Mesenchymal stem cell (in vitro differentiated cells and primary cell): ENCODE data around the gene RNF152.

Source experiments
- DNase-seq: peaks from one replicate; pipeline ENCODE4 v3.0.0-alpha.2; 2013
- H2AFZ ChIP-seq: one replicate; pipeline ENCODE4 v1.6.1; 2013; ENCODE audit warnings: low read depth, mild to moderate bottlenecking, control low read depth, inconsistent platforms, low read length, moderate library complexity
- H2AK5ac ChIP-seq: 2 replicates; pipeline ENCODE4 v1.6.1; 2013; ENCODE audit warnings: low read length, moderate library complexity, mild to moderate bottlenecking, inconsistent platforms; ENCODE audit not compliant: severe bottlenecking
- H2BK120ac ChIP-seq: one replicate; pipeline ENCODE4 v1.6.1; 2013; ENCODE audit warnings: low read depth, mild to moderate bottlenecking, inconsistent platforms, low read length, moderate library complexity
- H2BK12ac ChIP-seq, 2 experiments: one replicate each; pipeline ENCODE4 v1.6.1; 2013; ENCODE audit warnings: inconsistent platforms in 2 of 2, low read length in 2 of 2, mild to moderate bottlenecking in 2 of 2, moderate library complexity in 2 of 2, control low read depth in 1 of 2
- H2BK15ac ChIP-seq: one replicate; pipeline ENCODE4 v1.6.1; 2013; ENCODE audit warnings: mild to moderate bottlenecking, low read depth, inconsistent platforms; ENCODE audit not compliant: poor library complexity, severe bottlenecking
- H2BK5ac ChIP-seq: 2 replicates; pipeline ENCODE4 v1.6.1; 2013; ENCODE audit warnings: low read depth, mild to moderate bottlenecking, low read length, control low read depth, inconsistent platforms; ENCODE audit not compliant: poor library complexity, severe bottlenecking
- H3K14ac ChIP-seq, 2 experiments: one replicate each; pipeline ENCODE4 v1.6.1; 2013; ENCODE audit warnings: inconsistent platforms in 2 of 2, low read length in 2 of 2, control low read depth in 1 of 2, mild to moderate bottlenecking in 1 of 2, moderate library complexity in 1 of 2
- H3K18ac ChIP-seq, 2 experiments: one replicate each; pipeline ENCODE4 v1.6.1; 2013; ENCODE audit warnings: inconsistent platforms in 2 of 2, low read length in 2 of 2, control low read depth in 1 of 2, low read depth in 1 of 2, mild to moderate bottlenecking in 1 of 2
- H3K23ac ChIP-seq, 2 experiments: one replicate each; pipeline ENCODE4 v1.6.1; 2013; ENCODE audit warnings: inconsistent platforms in 2 of 2, low read length in 2 of 2, mild to moderate bottlenecking in 2 of 2, moderate library complexity in 2 of 2, control low read depth in 1 of 2
- H3K27ac ChIP-seq: 2 replicates; pipeline ENCODE4 v1.5.1; 2013; ENCODE audit warnings: mild to moderate bottlenecking, moderate library complexity, low read length, control low read depth, inconsistent platforms; ENCODE audit not compliant: poor library complexity, severe bottlenecking
- H3K27me3 ChIP-seq, 2 experiments: 2 replicates each; pipeline versions ENCODE4 v1.6.1 to v1.7.0; 2013; ENCODE audit warnings: low read length in 2 of 2, mild to moderate bottlenecking in 2 of 2, moderate library complexity in 2 of 2, control low read depth in 1 of 2, inconsistent platforms in 1 of 2; ENCODE audit not compliant: control insufficient read depth in 1 of 2, insufficient read depth in 1 of 2
- H3K36me3 ChIP-seq, 2 experiments: 2 replicates each; pipeline versions ENCODE4 v1.6.1 to v1.7.0; 2013; ENCODE audit warnings: low read length in 2 of 2, control low read depth in 1 of 2, inconsistent platforms in 1 of 2, low read depth in 1 of 2, mild to moderate bottlenecking in 1 of 2; ENCODE audit not compliant: insufficient read depth in 2 of 2, control insufficient read depth in 1 of 2
- H3K4ac ChIP-seq, 2 experiments: one replicate each; pipeline ENCODE4 v1.6.1; 2013; ENCODE audit warnings: inconsistent platforms in 2 of 2, low read length in 2 of 2, mild to moderate bottlenecking in 2 of 2, moderate library complexity in 2 of 2, control low read depth in 1 of 2, low read depth in 1 of 2
- H3K4me1 ChIP-seq: 2 replicates; pipeline ENCODE4 v1.6.1; 2013; ENCODE audit warnings: low read depth, low read length, control low read depth; ENCODE audit not compliant: control insufficient read depth, insufficient read depth
- H3K4me2 ChIP-seq: 2 replicates; pipeline ENCODE4 v1.6.1; 2013; ENCODE audit warnings: low read length, mild to moderate bottlenecking, inconsistent platforms; ENCODE audit not compliant: poor library complexity, severe bottlenecking
- H3K4me3 ChIP-seq, 2 experiments: 2 replicates each; pipeline versions ENCODE4 v1.5.1 to v1.7.0; 2013; ENCODE audit warnings: low read length in 2 of 2, mild to moderate bottlenecking in 2 of 2, control low read depth in 1 of 2, low read depth in 1 of 2; ENCODE audit not compliant: insufficient read depth in 1 of 2
- H3K79me1 ChIP-seq: replicated peaks from 2 replicates; pipeline ENCODE4 v1.6.1; 2013; ENCODE audit warnings: mild to moderate bottlenecking, control low read depth, low read length, inconsistent platforms; ENCODE audit not compliant: poor library complexity, severe bottlenecking
- H3K9ac ChIP-seq: 2 replicates; pipeline ENCODE4 v1.7.0; 2013; ENCODE audit warnings: mild to moderate bottlenecking, low read length, moderate library complexity
- H3K9me3 ChIP-seq: 2 replicates; pipeline ENCODE4 v1.7.0; 2013; ENCODE audit warnings: mild to moderate bottlenecking, low read length; ENCODE audit not compliant: control insufficient read depth
- H4K8ac ChIP-seq: one replicate; pipeline ENCODE4 v1.6.1; 2013; ENCODE audit warnings: inconsistent platforms, mild to moderate bottlenecking, low read length, moderate library complexity
- H4K91ac ChIP-seq: one replicate; pipeline ENCODE4 v1.6.1; 2013; ENCODE audit warnings: mild to moderate bottlenecking, low read length, inconsistent platforms
- WGBS: methylation state at CpG from one replicate; pipeline ENCODE4 v1.1.7; 2013; ENCODE audit warnings: mixed read lengths; 5-methylcytosine and 5-hydroxymethylcytosine counted together

RNF152 gene

DNA sequence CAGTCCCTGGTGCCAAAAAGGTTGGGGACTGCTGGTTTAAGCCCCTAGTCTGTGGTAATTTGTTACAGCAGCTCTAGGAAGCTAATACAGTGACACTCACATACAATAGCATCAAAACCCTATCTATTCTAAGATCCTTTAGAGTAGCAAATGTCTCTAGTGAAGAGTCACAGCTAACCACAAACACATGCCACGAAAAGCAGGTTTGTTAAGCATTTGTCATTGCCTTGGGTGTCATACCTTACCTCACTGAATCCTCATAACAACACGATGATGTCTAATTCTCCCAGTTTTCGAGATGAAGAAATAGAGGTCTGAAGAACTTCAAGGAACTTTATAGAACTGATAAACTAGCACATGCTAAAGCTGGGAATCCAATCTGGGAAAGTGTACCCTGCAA lies 29.6 kb upstream of the RNF152 start:
- H3K14ac ChIP-seq: no peak overlapping the region
- H2AK5ac ChIP-seq: no peak overlapping the region
- H3K79me1 ChIP-seq: no peaks in the 10 kb centered on the region
- H2BK15ac ChIP-seq: no peak overlapping the region
- 92% methylated on average over 3 of the region's 3 CpGs for WGBS
- no peak overlapping the region for H2AFZ ChIP-seq
- no peaks in the 10 kb centered on the region for H3K9me3 ChIP-seq
- H3K4me3 ChIP-seq: no peak overlapping the region
- H3K18ac ChIP-seq: no peak overlapping the region
- DNase-seq: no peak
- no peak overlapping the region for H2BK12ac ChIP-seq
- H3K27ac ChIP-seq: no peak overlapping the region
- H3K4me2 ChIP-seq: no peak overlapping the region
- no peak overlapping the region for H2BK120ac ChIP-seq
- no peak overlapping the region for H2BK5ac ChIP-seq
- no peaks in the 10 kb centered on the region for H3K4me1 ChIP-seq
- H3K4ac ChIP-seq: no peak overlapping the region
- no peaks in the 10 kb centered on the region for H3K27me3 ChIP-seq
- H3K9ac ChIP-seq: no peak overlapping the region
- H4K8ac ChIP-seq: no peak overlapping the region
- H3K23ac ChIP-seq: no peak overlapping the region
- no peak overlapping the region for H4K91ac ChIP-seq
- no peaks in the 10 kb centered on the region for H3K36me3 ChIP-seq

DNA sequence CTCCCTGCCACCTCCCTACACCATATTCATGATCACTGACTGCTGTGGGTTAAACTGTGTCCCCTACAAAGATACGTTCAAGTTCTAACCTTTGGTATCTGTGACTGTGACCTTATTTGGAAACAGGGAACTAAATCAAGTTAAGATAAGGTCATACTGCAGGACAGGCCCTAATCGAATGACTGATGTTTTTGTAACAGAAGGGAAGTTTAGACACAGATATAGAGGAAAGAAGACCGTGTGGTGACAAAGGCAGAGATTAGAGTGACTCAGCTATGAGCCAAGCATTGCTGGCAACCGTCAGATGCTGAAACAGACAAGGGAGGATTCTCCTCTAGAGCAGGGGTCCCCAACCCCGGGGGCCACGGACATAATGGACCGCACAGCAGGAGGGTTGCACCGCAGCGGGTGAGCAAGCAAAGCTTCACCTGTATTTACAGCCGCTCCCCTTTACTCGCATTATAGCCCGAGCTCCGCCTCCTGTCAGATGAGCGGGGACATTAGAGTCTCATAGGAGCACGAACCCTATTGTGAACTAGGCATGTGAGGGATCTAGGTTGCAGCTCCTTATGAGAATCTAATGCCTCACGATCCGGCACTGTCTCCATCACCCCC lies 28.9 kb upstream of the RNF152 start:
- H3K9me3 ChIP-seq: no peaks in the 10 kb centered on the region
- WGBS: 83% methylated on average over 17 of the region's 17 CpGs
- no peak overlapping the region for H3K4ac ChIP-seq
- H2BK12ac ChIP-seq: no peak overlapping the region
- no peak overlapping the region for H4K91ac ChIP-seq
- H2AFZ ChIP-seq: no peak overlapping the region
- no peak for DNase-seq
- no peak overlapping the region for H3K23ac ChIP-seq
- no peak overlapping the region for H3K14ac ChIP-seq
- no peak overlapping the region for H3K9ac ChIP-seq
- no peak overlapping the region for H2AK5ac ChIP-seq
- no peaks in the 10 kb centered on the region for H3K4me1 ChIP-seq
- no peaks in the 10 kb centered on the region for H3K36me3 ChIP-seq
- no peak overlapping the region for H2BK5ac ChIP-seq
- H4K8ac ChIP-seq: no peak overlapping the region
- H3K4me2 ChIP-seq: no peak overlapping the region
- no peak overlapping the region for H2BK120ac ChIP-seq
- H3K79me1 ChIP-seq: no peaks in the 10 kb centered on the region
- no peaks in the 10 kb centered on the region for H3K27me3 ChIP-seq
- no peak overlapping the region for H3K18ac ChIP-seq
- H3K4me3 ChIP-seq: no peak overlapping the region
- H2BK15ac ChIP-seq: no peak overlapping the region
- H3K27ac ChIP-seq: no peak overlapping the region

DNA sequence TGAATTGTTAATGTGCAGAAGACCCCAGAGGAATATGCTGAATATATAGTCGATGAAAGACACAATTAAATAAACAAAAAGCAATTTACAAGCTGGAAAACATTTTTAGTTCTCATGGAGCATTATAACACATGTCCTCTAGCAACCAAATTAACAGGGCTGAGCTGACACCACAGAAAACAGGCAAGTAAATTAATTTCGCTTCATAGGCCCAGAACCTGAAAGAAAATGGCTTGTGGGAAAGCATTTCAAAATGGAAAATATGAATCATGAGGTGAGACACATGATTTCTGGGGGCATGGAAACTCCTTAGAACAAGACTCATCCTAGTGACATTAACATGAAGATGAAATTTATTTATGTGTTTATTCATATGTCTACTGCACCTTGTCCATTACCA lies 25.0 kb upstream of the RNF152 start:
- no peak overlapping the region for H3K27ac ChIP-seq
- DNase-seq: no peak
- H4K91ac ChIP-seq: no peak overlapping the region
- no peak overlapping the region for H3K14ac ChIP-seq
- no peaks in the 10 kb centered on the region for H3K36me3 ChIP-seq
- H3K18ac ChIP-seq: no peak overlapping the region
- H2BK120ac ChIP-seq: no peak overlapping the region
- no peak overlapping the region for H2AFZ ChIP-seq
- H3K4me2 ChIP-seq: no peak overlapping the region
- H2BK5ac ChIP-seq: no peak overlapping the region
- H3K79me1 ChIP-seq: no peaks in the 10 kb centered on the region
- no peaks in the 10 kb centered on the region for H3K4me1 ChIP-seq
- no peak overlapping the region for H3K4ac ChIP-seq
- no peak overlapping the region for H2AK5ac ChIP-seq
- no peak overlapping the region for H3K4me3 ChIP-seq
- no peaks in the 10 kb centered on the region for H3K9me3 ChIP-seq
- H2BK15ac ChIP-seq: no peak overlapping the region
- 100% methylated on average over 1 of the region's 2 CpGs for WGBS
- no peak overlapping the region for H3K9ac ChIP-seq
- no peak overlapping the region for H2BK12ac ChIP-seq
- no peak overlapping the region for H4K8ac ChIP-seq
- no peak overlapping the region for H3K23ac ChIP-seq
- H3K27me3 ChIP-seq: no peaks in the 10 kb centered on the region

DNA sequence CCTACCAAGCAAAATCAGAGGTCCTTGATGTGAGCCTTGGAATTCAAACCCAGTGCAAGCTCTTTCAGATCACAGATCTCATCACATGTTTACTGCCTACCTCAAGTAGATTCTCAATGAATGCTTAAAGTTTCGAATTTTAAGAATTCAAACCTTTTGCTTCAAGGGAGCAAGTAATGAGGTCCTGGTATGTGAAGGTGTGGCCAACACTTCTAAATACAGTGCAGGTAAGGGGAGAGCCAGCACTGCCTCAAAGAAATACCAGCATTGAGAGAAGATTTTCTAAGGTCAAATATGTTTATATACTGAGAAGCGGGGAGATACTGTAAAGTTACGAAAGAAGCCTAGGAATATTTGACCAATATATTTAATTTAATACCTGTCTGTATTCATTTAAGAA lies 19.7 kb upstream of the RNF152 start:
- Histone ChIP-seq H3K79me1 (no peaks in the 10 kb centered on the region), H3K18ac (no peak overlapping the region)

More for the DNA sequence above, 19.7 kb upstream of the RNF152 start:
- Histone ChIP-seq H3K14ac (no peak overlapping the region), H2AFZ (no peak overlapping the region), H3K4me3 (no peak overlapping the region), H2BK120ac (no peak overlapping the region), H3K23ac (no peak overlapping the region), H3K27me3 (no peaks in the 10 kb centered on the region), H2AK5ac (no peak overlapping the region), H3K9ac (no peak overlapping the region), H3K27ac (no peak overlapping the region), H3K9me3 (no peaks in the 10 kb centered on the region), H3K4me2 (no peak overlapping the region), H3K4ac (no peak overlapping the region), H2BK12ac (no peak overlapping the region), H3K36me3 (no peaks in the 10 kb centered on the region), H4K8ac (no peak overlapping the region), H2BK15ac (no peak overlapping the region), H4K91ac (no peak overlapping the region), H2BK5ac (no peak overlapping the region), H3K4me1 (no peaks in the 10 kb centered on the region)
- no peak for DNase-seq
- 92% methylated on average over 1 of the region's 3 CpGs for WGBS
